Liver (tissue), 9 donors: Measurements from ENCODE around the gene ECPAS. TPM values are rescaled to one million over a fixed set of nuclear protein-coding genes. Genes with fewer than 3 reads are reported as not detected.

Experiments used
- DNase-seq: peaks from one replicate; pipeline ENCODE4 v3.0.0-alpha.2; 2017; ENCODE audit warnings: low spot score
- H3K27ac ChIP-seq, 2 donors: one replicate each; pipeline ENCODE4 v1.7.0; 2013; ENCODE audit warnings: inconsistent platforms in 2 of 2, low read length in 2 of 2, control low read depth in 1 of 2, low read depth in 1 of 2, mild to moderate bottlenecking in 1 of 2
- H3K27me3 ChIP-seq, 4 donors: one replicate each; pipeline versions ENCODE4 v1.6.1 to v1.7.0; 2013; ENCODE audit warnings: low read length in 3 of 4, inconsistent platforms in 1 of 4, mild to moderate bottlenecking in 1 of 4, moderate library complexity in 1 of 4; ENCODE audit not compliant: control insufficient read depth in 4 of 4, insufficient read depth in 4 of 4
- H3K36me3 ChIP-seq, 4 donors: one replicate each; pipeline versions ENCODE4 v1.6.1 to v1.7.0; 2013; ENCODE audit warnings: low read length in 3 of 4, mild to moderate bottlenecking in 3 of 4, low read depth in 1 of 4, moderate library complexity in 1 of 4; ENCODE audit not compliant: control insufficient read depth in 4 of 4, insufficient read depth in 3 of 4
- H3K4me1 ChIP-seq, 4 donors: one replicate each; pipeline versions ENCODE4 v1.6.1 to v1.7.0; 2013; ENCODE audit warnings: low read length in 3 of 4, mild to moderate bottlenecking in 3 of 4, moderate library complexity in 1 of 4; ENCODE audit not compliant: control insufficient read depth in 4 of 4, insufficient read depth in 4 of 4
- H3K4me3 ChIP-seq, 3 donors: one replicate each; pipeline versions ENCODE4 v1.6.1 to v1.7.0; 2013; ENCODE audit warnings: low read length in 3 of 3, control low read depth in 1 of 3, low read depth in 1 of 3, mild to moderate bottlenecking in 1 of 3
- H3K9ac ChIP-seq, 2 donors: one replicate each; pipeline ENCODE4 v1.7.0; 2013; ENCODE audit warnings: low read length in 2 of 2, mild to moderate bottlenecking in 2 of 2, moderate library complexity in 2 of 2, control low read depth in 1 of 2, low read depth in 1 of 2
- H3K9me3 ChIP-seq, 4 donors: one replicate each; pipeline versions ENCODE4 v1.6.1 to v1.7.0; 2013; ENCODE audit warnings: low read length in 3 of 4; ENCODE audit not compliant: control insufficient read depth in 4 of 4
- ATF3 ChIP-seq: IDR thresholded peaks from 2 replicates; pipeline ENCODE4 v1.6.1; 2016; ENCODE audit warnings: antibody characterized with exemption
- GABPA ChIP-seq, 2 donors: IDR thresholded peaks in 1 of 2; conservative IDR thresholded peaks in 1 of 2; 2 replicates each; pipeline ENCODE4 v1.6.1; 2016; ENCODE audit warnings: antibody characterized with exemption in 2 of 2, mild to moderate bottlenecking in 1 of 2, moderate library complexity in 1 of 2
- HNF4G ChIP-seq: IDR thresholded peaks from 2 replicates; pipeline ENCODE4 v1.6.1; 2016; ENCODE audit warnings: antibody characterized with exemption
- MAX ChIP-seq: IDR thresholded peaks from 2 replicates; pipeline ENCODE4 v1.6.1; 2016; ENCODE audit warnings: antibody characterized with exemption
- NR2F2 ChIP-seq: IDR thresholded peaks from 2 replicates; pipeline ENCODE4 v1.6.1; 2016; ENCODE audit warnings: antibody characterized with exemption
- RAD21 ChIP-seq, 2 donors: IDR thresholded peaks; 2 replicates each; pipeline ENCODE4 v1.6.1; 2016; ENCODE audit warnings: antibody characterized with exemption in 2 of 2, mild to moderate bottlenecking in 2 of 2
- REST ChIP-seq: IDR thresholded peaks from 2 replicates; pipeline ENCODE4 v1.6.1; 2016; ENCODE audit warnings: antibody characterized with exemption, mild to moderate bottlenecking
- SP1 ChIP-seq: IDR thresholded peaks from 2 replicates; pipeline ENCODE4 v1.6.1; 2018; ENCODE audit warnings: antibody characterized with exemption, mild to moderate bottlenecking
- TAF1 ChIP-seq: conservative IDR thresholded peaks from 2 replicates; pipeline ENCODE4 v1.6.1; 2016; ENCODE audit warnings: antibody characterized with exemption, mild to moderate bottlenecking
- YY1 ChIP-seq: IDR thresholded peaks from 2 replicates; pipeline ENCODE4 v1.6.1; 2016; ENCODE audit warnings: antibody characterized with exemption, mild to moderate bottlenecking
- WGBS: extraction: QIAGEN DNeasy Blood & Tissue Kit; methylation state at CpG from one replicate; pipeline ENCODE4 v1.1.7; 2013; 5-methylcytosine and 5-hydroxymethylcytosine counted together
- polyA plus RNA-seq, 2 donors: library from polyadenylated mRNA; stranded (reverse) in 1 of 2; unstranded in 1 of 2; fragments of 200-250 nt in 1 of 2; fragments of >200 nt in 1 of 2; fragmentation: Nextera tagmentation in 1 of 2; extraction: Ambion mirVana in 1 of 2; gene quantifications; one replicate each; pipeline versions ENCODE4 v1.2.1 to v1.2.3, GENCODE V29; 2013 to 2015
- total RNA-seq, 2 donors: library from RNA; depleted of rRNA; stranded (reverse); fragments of >200 nt; gene quantifications; one replicate each; pipeline ENCODE4 v1.2.3, GENCODE V29; 2014
- donor health status: healthy.
- donor health status: healthy.
- donor health status: healthy.
- donor health status: healthy.
- donor health status: healthy.

The ECPAS gene
- total and polyA plus RNA-seq, 4 donors = 14.7 to 60.8 (median 26.3) TPM

DNA sequence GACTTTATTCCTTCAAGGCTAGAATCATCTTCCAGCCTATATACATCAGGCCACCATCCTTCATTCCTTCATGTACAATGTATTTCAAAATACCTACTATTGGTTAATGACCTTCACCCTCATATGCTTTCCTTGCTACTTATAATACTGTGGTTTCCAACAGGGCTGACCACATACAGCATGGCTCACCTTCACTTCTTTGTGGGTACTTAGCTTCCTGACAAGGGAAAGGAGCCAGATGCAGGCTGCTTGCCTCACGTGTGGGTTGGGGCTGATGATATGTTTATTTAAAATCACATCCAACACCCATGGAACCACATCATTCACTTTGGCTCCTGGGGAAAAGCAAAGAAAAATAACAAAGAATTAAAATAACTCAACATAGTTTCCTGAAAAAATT lies 90.2 kb downstream of the ECPAS start:
- Histone ChIP-seq H3K27ac (no peak overlapping the region), H3K36me3 (peaks cover 17 to 75% (median 71%) of the 10 kb centered on the region in 4 donors), H3K4me3 (no peak overlapping the region), H3K9ac (no peak overlapping the region), H3K9me3 (no peaks in the 10 kb centered on the region), H3K4me1 (no peaks in the 10 kb centered on the region), H3K27me3 (no peaks in the 10 kb centered on the region)
- TF ChIP-seq HNF4G (no peak), ATF3 (no peak), REST (no peak), RAD21 (IDR thresholded peaks at IDR 0.05) (no peak), TAF1 (no peak), NR2F2 (no peak), GABPA (IDR thresholded peaks at IDR 0.05 in 1 of 2, conservative IDR thresholded peaks at IDR 0.05 in 1 of 2) (no peak), MAX (no peak)
- WGBS = 75% methylated on average over 1 of the region's 1 CpG
- DNase-seq = no peak

GRCh38 chr9:111389406-111389805 lies 94.8 kb downstream of the ECPAS start:
- Histone ChIP-seq H3K4me3 (no peak overlapping the region), H3K27ac (no peak overlapping the region), H3K4me1 (no peaks in the 10 kb centered on the region), H3K36me3 (peaks cover 11 to 78% (median 73%) of the 10 kb centered on the region in 4 donors), H3K9me3 (no peaks in the 10 kb centered on the region), H3K9ac (no peak overlapping the region), H3K27me3 (no peaks in the 10 kb centered on the region)
- TF ChIP-seq SP1 = no peak
- no peak for TF ChIP-seq HNF4G
- TF ChIP-seq TAF1 = no peak
- no peak for TF ChIP-seq YY1
- no peak for DNase-seq
- 96% methylated on average over 4 of the region's 4 CpGs for WGBS

GRCh38 chr9:111386386-111386785 lies 97.8 kb downstream of the ECPAS start:
- DNase-seq = no peak
- Histone ChIP-seq H3K36me3 (peaks cover 9 to 72% (median 67%) of the 10 kb centered on the region in 4 donors), H3K4me3 (no peak overlapping the region), H3K27me3 (no peaks in the 10 kb centered on the region), H3K9ac (no peak overlapping the region), H3K4me1 (no peaks in the 10 kb centered on the region), H3K9me3 (no peaks in the 10 kb centered on the region), H3K27ac (no peak overlapping the region)
- no peak for TF ChIP-seq GABPA (IDR thresholded peaks at IDR 0.05 in 1 of 2, conservative IDR thresholded peaks at IDR 0.05 in 1 of 2)
- TF ChIP-seq MAX = no peak
- WGBS = 95% methylated on average over 3 of the region's 3 CpGs
